Activated CD4-positive, alpha-beta T cell treated with anti-CD3 and anti-CD28 coated beads for 36 hours (primary cell): Measurements from ENCODE around the gene COBLL1. TPM values are rescaled to one million over a fixed set of nuclear protein-coding genes. Genes with fewer than 3 reads are reported as not detected.
"Not testable (repeated sequence)": the region's sequence is repeated elsewhere in the genome, so short reads cannot be mapped to it uniquely, and the experiment has no call there.

ENCODE experiments used
- ATAC-seq: fragments of 200-7000 bp; cut with Tn5 transposase; one replicate; pipeline ENCODE4 v1.10.0; 2021; ENCODE audit warnings: mild to moderate bottlenecking, moderate library complexity
- CTCF ChIA-PET: fragments of 350-600 bp; sonication (Branson Sonifier 250); formaldehyde crosslinking; loops from one replicate; lab custom pipeline; 2021; ENCODE audit warnings: antibody characterized with exemption; lab: Charles Lee
- POLR2A ChIA-PET: fragments of 350-600 bp; sonication (Branson Sonifier 250); formaldehyde crosslinking; loops from one replicate; lab custom pipeline; 2021; ENCODE audit warnings: antibody characterized with exemption, inconsistent platforms; lab: Charles Lee
- DNase-seq: peaks from one replicate; pipeline ENCODE4 v3.0.0-alpha.2; 2020
- H3K27ac Mint-ChIP-seq: one replicate; pipeline ENCODE4 v1.8.0; 2021; ENCODE audit warnings: mixed read lengths
- H3K27me3 Mint-ChIP-seq: one replicate; pipeline ENCODE4 v1.8.0; 2021; ENCODE audit warnings: mixed read lengths
- H3K36me3 Mint-ChIP-seq: one replicate; pipeline ENCODE4 v1.8.0; 2021; ENCODE audit warnings: low read depth, mixed read lengths
- H3K4me1 Mint-ChIP-seq: one replicate; pipeline ENCODE4 v1.8.0; 2021; ENCODE audit warnings: mixed read lengths
- H3K4me3 Mint-ChIP-seq: one replicate; pipeline ENCODE4 v1.8.0; 2021; ENCODE audit warnings: mild to moderate bottlenecking, moderate library complexity, mixed read lengths
- H3K9me3 Mint-ChIP-seq: one replicate; pipeline ENCODE4 v1.8.0; 2021; ENCODE audit warnings: low read depth, mixed read lengths
- intact Hi-C, 2 experiments: fragments of 100-400 bp; cut with DNase I in 1 of 2; cut with micrococcal nuclease in 1 of 2; formaldehyde crosslinking; loops; one replicate each; pipeline versions ENCODE4 v1.14.2 to v1.15.1; 2022 to 2024; cut with DNase I, micrococcal nuclease
- total RNA-seq, 2 experiments: library from RNA; stranded (reverse); gene quantifications; one replicate each; pipeline ENCODE4 v1.2.3, GENCODE V29; 2021

The COBLL1 gene
- total RNA-seq, 2 experiments from 2014 or later = not detected

DNA sequence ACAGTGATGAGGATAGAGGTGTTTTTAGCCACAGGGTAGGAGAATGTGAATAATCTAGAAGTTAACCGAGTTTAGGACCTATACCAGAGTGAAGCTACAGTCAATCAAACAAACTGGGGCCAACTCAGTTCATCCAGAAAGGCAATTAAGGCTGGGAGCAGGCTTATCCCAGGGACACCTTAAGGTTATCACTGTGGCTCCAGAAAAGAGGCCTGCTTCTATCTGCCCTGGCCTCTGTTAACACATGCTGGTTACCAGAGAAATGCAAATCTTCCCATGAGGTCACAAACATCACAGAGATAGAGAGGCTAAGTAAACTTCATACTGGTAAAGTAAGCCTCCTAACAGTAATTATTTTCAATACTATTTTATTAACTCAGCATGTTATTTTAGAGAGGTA lies 127.2 kb downstream of the COBLL1 start:
- H3K4me3 Mint-ChIP-seq = no peak overlapping the region
- intact Hi-C loops = loop anchor here in 1 of 2 experiments (10.0 kb wide), 1 partner anchor 1550 kb away; no protein-coding TSS in a partner anchor
- H3K27me3 Mint-ChIP-seq = no peaks in the 10 kb centered on the region
- ChIA-PET POLR2A (no interaction called here), CTCF (interaction anchor here (1.0 kb wide), 1 partner anchor 21 kb away, joined by 3 read pairs; no protein-coding TSS in a partner anchor)
- ATAC-seq (no peak), DNase-seq (no peak)
- no peaks in the 10 kb centered on the region for H3K36me3 Mint-ChIP-seq
- H3K4me1 Mint-ChIP-seq = no peaks in the 10 kb centered on the region
- H3K9me3 Mint-ChIP-seq = no peaks in the 10 kb centered on the region
- no peak overlapping the region for H3K27ac Mint-ChIP-seq

DNA sequence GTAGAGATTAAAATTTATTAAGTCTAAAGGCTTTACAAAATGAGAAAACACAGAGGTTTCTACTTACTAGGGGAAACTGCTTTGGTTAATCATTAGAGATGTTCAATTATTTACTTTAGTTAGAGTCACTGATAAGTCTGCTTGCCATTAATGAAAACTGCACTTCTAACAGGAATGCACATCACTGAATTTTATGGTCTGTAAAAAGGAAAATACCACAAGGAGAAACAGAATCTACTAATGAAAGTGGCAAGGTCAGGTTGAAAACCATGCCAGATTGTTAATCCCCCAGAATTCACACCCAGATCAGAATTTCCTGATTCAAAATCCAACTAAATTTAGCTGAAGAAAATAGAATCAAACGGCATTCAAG lies 129.9 kb downstream of the COBLL1 start:
- Mint-ChIP-seq H3K27ac (no peak overlapping the region), H3K9me3 (no peaks in the 10 kb centered on the region), H3K4me3 (no peak overlapping the region), H3K4me1 (no peaks in the 10 kb centered on the region), H3K36me3 (no peaks in the 10 kb centered on the region), H3K27me3 (no peaks in the 10 kb centered on the region)
- ATAC-seq (no peak), DNase-seq (no peak)
- ChIA-PET CTCF (no interaction called here), POLR2A (no interaction called here)
- intact Hi-C loops = loop anchor here in 1 of 2 experiments (10.0 kb wide), 1 partner anchor 1547 kb away; no protein-coding TSS in a partner anchor

DNA sequence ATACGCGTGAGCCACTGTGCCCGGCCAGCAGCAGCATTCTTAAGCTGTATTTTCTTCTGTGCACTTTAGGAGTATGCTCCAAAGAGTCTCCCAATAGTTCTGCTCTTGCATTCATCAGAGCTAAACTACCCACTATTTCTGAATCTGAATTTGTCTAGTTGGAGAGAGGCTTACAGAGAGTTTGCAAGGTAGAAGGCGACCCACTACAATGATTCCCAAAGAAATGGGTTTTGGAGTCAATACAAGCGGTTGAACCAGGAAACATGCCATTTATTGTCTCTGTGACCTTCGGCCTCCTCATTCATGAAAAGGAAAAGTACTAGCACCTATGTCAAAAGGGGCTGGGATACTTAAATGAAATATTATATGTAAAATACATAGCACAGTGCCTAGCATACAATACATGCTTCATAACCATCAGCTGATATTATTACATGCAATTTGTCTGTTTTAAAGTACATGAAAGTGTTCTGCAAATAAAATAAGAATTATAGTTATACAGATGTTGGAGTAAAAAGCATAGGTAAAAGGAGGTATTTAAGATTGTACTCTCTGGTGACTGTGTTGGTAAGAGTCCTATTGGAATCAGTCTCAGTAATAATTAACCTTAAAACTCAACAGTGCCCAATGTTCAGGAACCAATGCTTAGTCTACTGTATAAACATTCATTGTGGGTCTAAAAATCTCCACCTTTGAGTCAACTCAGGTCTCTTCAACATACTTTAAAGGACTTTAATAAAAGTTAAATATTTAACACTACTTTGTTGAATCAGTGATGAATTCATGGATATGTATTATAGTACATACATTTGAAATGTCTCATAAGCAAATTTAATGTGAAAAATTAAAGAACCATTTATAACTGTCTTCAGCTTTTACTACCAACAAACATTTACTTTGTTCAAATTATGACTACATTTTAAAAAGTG lies 130.5 kb downstream of the COBLL1 start:
- Mint-ChIP-seq H3K9me3 (no peaks in the 10 kb centered on the region), H3K4me1 (no peaks in the 10 kb centered on the region), H3K27ac (no peak overlapping the region), H3K36me3 (no peaks in the 10 kb centered on the region), H3K27me3 (no peaks in the 10 kb centered on the region), H3K4me3 (no peak overlapping the region)
- ChIA-PET POLR2A (no interaction called here), CTCF (no interaction called here)
- DNase-seq (no peak), ATAC-seq (no peak)
- intact Hi-C loops = loop anchor here in 1 of 2 experiments (10.0 kb wide), 1 partner anchor 1546 kb away; no protein-coding TSS in a partner anchor

DNA sequence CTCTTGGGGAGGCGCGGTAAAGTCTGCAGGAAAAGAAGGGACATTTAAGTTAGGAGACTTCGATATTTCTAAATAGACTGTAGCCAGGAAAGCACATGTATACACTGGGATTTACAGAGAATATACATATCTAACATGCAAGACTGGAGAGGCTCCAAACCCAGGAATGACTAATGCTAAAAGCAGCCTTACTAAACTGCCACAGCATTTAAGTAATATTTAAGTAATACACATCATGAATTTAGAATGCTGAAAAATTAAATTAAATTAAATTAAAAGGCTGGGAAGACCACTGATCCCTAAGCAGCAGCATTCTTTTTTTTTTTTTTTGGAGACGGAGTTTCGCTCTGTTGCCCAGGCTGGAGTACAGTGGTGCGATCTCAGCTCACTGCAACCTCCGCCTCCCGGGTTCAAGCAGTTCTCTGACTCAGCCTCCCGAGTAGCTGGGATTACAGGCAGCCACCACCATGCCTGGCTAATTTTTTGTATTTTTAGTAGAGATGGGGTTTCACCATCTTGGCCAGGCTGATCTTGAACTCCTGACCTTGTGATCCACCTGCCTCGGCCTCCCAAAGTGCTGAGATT lies 131.3 kb downstream of the COBLL1 start:
- ATAC-seq, POLR2A ChIA-PET, H3K4me1 Mint-ChIP-seq, H3K4me3 Mint-ChIP-seq, DNase-seq, CTCF ChIA-PET, H3K9me3 Mint-ChIP-seq, H3K27ac Mint-ChIP-seq, H3K36me3 Mint-ChIP-seq, H3K27me3 Mint-ChIP-seq: not testable (repeated sequence)
- intact Hi-C loops = loop anchor here in 1 of 2 experiments (10.0 kb wide), 1 partner anchor 1546 kb away; no protein-coding TSS in a partner anchor

DNA sequence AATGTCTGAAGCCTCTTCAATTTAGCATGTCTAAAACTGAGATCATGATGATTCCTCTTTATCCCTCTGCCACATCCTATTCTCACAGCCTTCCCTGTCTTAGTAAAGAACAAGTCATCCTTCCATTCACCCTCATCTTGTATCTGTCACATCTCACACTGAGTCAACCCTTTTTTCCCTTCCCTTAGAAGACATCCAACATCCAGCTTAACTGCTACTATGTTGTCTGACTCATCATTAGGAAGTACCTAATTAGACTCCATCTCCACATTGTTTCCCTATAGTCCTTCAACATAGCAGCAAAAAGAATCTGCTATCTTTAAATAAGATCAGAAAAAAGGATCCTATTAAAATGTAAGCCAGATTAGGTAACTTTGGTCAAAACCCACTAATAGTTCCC lies 135.1 kb downstream of the COBLL1 start:
- CTCF ChIA-PET = interaction anchor here (1.0 kb wide), 1 partner anchor 10 kb away, joined by 3 read pairs; no protein-coding TSS in a partner anchor
- Mint-ChIP-seq H3K4me3 (no peak overlapping the region), H3K36me3 (no peaks in the 10 kb centered on the region), H3K9me3 (no peaks in the 10 kb centered on the region), H3K4me1 (no peaks in the 10 kb centered on the region), H3K27ac (no peak overlapping the region), H3K27me3 (no peaks in the 10 kb centered on the region)
- no peak for DNase-seq
- intact Hi-C loops = no loop called here
- no peak for ATAC-seq
- POLR2A ChIA-PET = no interaction called here

DNA sequence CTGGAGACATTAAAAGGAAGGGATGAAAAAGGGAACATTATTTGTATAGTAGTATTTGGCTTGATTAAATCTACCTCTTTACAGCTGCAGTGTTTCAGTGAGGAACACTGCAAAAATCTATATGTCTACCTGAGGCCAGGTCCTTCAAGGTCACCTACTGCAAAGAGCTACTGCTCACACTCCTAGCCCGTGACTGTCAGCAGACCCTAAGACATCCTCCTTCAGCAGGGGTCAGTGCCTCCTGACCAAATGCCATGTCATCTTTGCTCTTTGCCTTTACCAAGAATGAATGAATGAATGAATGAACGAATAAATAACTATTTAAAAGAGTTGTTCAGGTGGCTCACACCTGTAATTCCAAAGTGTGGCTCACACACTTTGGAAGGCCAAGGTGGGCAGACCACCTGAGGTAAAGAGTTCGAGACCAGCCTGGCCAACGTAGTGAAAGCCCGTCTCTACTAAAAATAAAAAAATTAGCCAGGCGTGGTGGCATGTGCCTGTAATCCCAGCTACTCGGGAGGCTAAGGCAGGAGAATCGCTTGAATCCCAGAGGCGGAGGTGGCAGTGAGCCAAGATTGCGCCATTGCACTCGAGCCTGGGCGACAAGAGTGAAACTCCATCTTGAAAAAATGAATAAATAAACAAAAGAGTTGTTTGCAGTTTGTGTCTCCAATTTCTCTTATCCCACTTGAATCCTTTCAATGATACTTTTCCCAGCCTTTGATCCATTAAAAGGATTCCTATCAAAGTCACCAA lies 136.0 kb downstream of the COBLL1 start:
- Mint-ChIP-seq H3K36me3 (no peaks in the 10 kb centered on the region), H3K9me3 (no peaks in the 10 kb centered on the region), H3K27me3 (no peaks in the 10 kb centered on the region), H3K4me1 (no peaks in the 10 kb centered on the region), H3K4me3 (no peak overlapping the region), H3K27ac (no peak overlapping the region)
- POLR2A ChIA-PET = no interaction called here
- intact Hi-C loops = no loop called here
- ATAC-seq (no peak), DNase-seq (no peak)
- CTCF ChIA-PET = no interaction called here

DNA sequence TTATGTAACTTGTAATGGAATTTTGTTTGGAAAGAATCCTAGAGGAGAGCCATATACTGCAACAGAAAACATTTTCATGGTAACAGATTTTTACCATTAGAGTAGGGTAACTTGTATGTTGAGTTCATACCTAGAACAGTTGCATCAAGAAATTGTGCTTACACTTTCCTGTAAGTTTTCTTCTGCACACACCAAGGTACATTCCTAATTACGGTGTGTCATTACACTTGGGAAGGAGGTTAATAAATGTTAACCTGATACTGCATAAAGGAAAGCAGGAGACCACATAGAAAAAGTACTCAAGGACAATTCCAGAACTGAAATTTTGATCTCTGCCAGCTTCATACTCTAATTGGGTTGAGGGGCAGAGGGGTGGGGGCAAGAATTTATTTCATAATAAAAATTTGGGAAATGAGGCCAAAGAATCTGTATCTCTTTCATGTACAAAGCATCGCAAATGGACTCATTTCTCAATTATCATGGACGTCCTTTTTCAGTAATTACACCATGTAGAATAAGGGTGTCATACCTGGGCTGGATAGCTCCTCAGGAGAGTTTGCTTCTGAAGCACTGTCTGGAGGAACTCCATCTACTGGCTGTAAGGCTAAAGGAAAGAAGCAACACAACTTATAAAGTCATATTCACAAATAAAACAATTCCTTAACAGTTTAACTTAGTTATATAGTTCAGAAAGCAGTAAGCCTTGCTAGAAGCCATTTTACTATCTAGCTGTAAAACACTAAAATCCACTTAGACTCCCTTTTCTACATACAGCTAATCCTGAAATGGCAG lies 137.5 kb downstream of the COBLL1 start:
- DNase-seq = no peak
- intact Hi-C loops = no loop called here
- Mint-ChIP-seq H3K36me3 (no peaks in the 10 kb centered on the region), H3K27me3 (no peaks in the 10 kb centered on the region), H3K9me3 (no peaks in the 10 kb centered on the region), H3K27ac (no peak overlapping the region), H3K4me1 (no peaks in the 10 kb centered on the region), H3K4me3 (no peak overlapping the region)
- ChIA-PET CTCF (interaction anchor here (0.6 kb wide), 1 partner anchor 49 kb away, joined by 10 read pairs; no protein-coding TSS in a partner anchor), POLR2A (no interaction called here)
- no peak for ATAC-seq

DNA sequence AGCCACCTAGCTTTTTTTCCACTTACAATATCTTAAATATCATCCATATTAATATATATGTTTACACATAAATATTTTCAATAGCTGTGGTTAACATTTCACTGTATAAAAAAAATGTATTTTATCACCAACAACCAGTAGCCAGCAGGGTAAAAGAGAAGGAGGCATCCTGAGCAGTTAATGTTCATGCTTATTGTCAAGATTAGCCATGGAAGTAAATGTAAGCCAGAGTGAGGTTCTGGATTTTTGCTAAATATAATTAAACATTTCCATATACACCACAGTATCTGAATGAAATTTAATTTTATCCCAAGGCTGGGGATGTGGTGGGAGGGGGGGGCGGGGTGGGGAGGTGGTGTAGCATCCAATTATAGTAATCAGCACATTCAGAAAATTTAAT lies 140.1 kb downstream of the COBLL1 start:
- POLR2A ChIA-PET = no interaction called here

DNA sequence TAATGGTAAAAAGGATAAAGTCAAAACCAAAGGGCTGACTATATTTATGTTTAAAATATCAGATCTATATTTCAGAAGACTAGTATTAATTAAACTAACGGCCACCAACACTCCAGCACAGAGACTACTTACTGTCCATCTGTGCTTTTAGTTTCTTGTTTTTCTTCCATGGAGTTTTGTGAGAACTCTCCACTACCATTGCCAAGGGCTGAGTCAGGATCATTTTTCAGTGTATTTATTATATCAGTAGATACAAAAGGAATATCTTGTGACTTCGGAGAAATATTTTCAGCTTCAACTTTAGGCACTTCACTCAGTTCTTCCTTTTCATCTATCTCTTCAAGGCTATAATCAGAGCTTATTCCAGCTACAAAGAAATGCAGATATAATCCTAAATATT lies 141.2 kb downstream of the COBLL1 start:
- Mint-ChIP-seq H3K9me3 (no peaks in the 10 kb centered on the region), H3K4me3 (no peak overlapping the region), H3K4me1 (no peaks in the 10 kb centered on the region), H3K27ac (no peak overlapping the region), H3K36me3 (no peaks in the 10 kb centered on the region), H3K27me3 (no peaks in the 10 kb centered on the region)
- intact Hi-C loops = no loop called here
- ATAC-seq (no peak), DNase-seq (no peak)
- ChIA-PET CTCF (interaction anchor here (1.0 kb wide), 1 partner anchor 16 kb away, joined by 4 read pairs; no protein-coding TSS in a partner anchor), POLR2A (no interaction called here)

More for the DNA sequence above, 140.1 kb downstream of the COBLL1 start:
- no peak overlapping the region for H3K4me3 Mint-ChIP-seq
- H3K9me3 Mint-ChIP-seq = no peaks in the 10 kb centered on the region
- no peaks in the 10 kb centered on the region for H3K36me3 Mint-ChIP-seq
- intact Hi-C loops = no loop called here
- no peak for DNase-seq
- no peaks in the 10 kb centered on the region for H3K4me1 Mint-ChIP-seq
- H3K27me3 Mint-ChIP-seq = no peaks in the 10 kb centered on the region
- no peak for ATAC-seq
- H3K27ac Mint-ChIP-seq = no peak overlapping the region
- CTCF ChIA-PET = no interaction called here

DNA sequence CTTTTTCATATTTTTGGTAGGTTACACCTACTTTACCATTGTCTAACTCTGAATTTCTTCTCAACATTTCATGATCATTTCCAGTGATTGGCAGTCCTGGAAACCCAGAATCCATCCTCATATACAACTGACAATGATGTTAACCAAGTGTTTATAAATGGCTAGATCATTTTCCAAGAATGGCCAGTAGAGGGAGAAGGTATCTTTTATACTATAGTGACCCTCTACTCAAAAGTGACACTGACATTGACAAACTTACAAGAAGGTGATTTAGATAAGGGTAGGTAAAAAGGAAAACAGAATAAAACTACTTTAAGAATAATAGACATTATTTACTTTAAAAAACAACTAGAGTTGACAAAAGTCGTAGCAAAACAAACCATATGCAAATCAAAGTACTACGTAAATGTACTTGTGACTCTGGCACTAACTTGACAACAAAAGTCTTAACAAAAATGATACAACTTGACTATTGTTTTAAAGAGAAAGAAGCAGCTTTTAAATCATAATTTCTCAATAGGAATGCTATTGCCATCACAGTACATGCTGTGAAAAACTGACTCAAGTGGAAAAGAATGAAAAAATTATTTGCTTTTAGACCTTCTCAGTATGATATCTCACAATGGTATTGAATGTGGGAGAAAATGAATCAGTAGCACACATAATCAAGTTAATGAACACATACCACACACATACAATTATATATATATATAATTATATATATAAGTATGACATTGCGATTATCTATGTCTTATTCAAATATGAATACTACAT lies 143.7 kb downstream of the COBLL1 start:
- DNase-seq (no peak), ATAC-seq (no peak)
- intact Hi-C loops = no loop called here
- H3K9me3 Mint-ChIP-seq = no peaks in the 10 kb centered on the region
- CTCF ChIA-PET = no interaction called here
- no peaks in the 10 kb centered on the region for H3K36me3 Mint-ChIP-seq
- H3K4me1 Mint-ChIP-seq = no peaks in the 10 kb centered on the region
- no peak overlapping the region for H3K27ac Mint-ChIP-seq
- POLR2A ChIA-PET = no interaction called here
- H3K27me3 Mint-ChIP-seq = no peaks in the 10 kb centered on the region
- H3K4me3 Mint-ChIP-seq = no peak overlapping the region
